NCI-H524 (cell line): Measurements from ENCODE around the gene AEBP2.
"Not testable (repeated sequence)": the region's sequence is repeated elsewhere in the genome, so short reads cannot be mapped to it uniquely, and the experiment has no call there.

Experiments used
- DNase-seq, 2 experiments: peaks; one replicate each; lab custom pipeline; 2025; lab: John Stamatoyannopoulos, UW

The AEBP2 gene

GRCh38 chr12:19421503-19422282, 17.6 kb upstream of the AEBP2 start:
- DNase-seq, result no peak

- no peak for DNase-seq
Measured at GRCh38 chr12:19423166-19423930, 15.9 kb upstream of the AEBP2 start.

DNA sequence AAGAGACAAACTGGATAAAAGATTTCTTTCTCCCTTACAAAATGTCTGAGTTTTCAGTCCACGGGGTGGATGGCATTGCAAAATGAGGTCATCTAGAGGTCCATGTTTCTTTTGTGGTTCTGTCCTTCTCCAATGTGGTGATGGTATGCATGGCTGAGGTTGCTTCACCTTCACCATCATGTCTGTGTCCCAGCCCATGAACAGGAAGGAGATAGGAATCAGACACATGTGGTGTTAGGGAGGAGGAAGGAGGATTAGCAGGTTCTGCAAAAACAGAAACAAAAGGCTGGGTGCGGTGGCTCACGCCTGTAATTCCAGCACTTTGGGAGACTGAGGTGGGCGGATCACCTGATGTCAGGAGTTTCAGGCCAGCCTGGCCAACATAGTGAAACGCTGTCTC, 11.0 kb upstream of the AEBP2 start:
- no peak for DNase-seq

DNA sequence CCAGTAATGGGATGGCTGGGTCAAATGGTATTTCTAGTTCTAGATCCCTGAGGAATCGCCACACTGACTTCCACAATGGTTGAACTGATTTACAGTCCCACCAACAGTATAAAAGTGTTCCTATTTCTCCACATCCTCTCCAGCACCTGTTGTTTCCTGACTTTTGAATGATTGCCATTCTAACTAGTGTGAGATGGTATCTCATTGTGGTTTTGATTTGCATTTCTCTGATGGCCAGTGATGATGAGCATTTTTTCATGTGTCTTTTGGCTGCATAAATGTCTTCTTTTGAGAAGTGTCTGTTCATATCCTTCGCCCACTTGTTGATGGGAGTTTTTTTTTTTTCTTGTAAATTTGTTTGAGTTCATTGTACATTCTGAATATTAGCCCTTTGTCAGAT, 9.8 kb upstream of the AEBP2 start:
- DNase-seq, result not testable (repeated sequence)

- no peak for DNase-seq
Measured at GRCh38 chr12:19430988-19431387, 8.3 kb upstream of the AEBP2 start.

DNA sequence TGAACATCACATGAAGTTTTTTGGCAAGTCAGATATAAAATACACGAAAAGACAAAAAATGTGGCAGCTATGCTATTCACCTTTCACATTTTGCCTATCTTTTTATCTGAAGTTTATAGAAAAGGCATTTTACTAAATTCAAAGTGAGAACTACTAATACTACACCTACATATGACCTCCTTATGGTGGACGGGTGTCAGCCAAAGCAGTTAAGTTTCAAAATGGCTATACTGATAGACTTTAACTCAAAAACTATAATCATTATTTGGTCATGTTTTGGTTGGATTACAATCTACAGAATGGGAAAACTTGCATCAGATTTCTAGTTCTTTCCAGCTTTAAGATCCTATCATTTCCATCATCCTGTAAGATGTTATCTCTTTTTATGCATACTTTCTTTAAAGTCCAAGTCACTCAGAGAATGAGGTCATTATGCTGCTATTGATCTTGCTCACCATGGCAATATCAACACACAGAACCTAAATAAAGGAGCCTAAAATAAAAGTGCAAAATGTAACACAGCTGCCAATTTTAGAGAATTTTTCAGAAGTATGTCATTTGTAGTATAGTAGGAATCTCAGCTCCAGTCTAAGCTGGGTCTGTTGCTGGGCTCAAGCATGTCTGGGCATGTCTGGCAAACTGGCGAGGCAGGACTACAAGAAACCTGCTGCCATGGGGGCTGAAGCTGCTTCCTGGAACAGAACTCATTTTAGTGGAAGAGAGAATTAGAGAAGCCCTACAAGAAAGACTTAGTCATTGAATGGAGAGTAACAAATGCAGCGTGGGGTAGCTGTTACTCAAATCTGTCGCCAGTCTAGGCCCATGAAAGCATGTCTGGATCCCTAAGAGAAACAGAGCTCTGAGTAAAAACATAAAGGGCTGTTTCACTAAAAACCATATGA, 7.6 kb upstream of the AEBP2 start:
- DNase-seq, result peak in 1 of 2 experiments; percentile 13

- no peak for DNase-seq
Measured at GRCh38 chr12:19432309-19433170, 6.8 kb upstream of the AEBP2 start.

DNA sequence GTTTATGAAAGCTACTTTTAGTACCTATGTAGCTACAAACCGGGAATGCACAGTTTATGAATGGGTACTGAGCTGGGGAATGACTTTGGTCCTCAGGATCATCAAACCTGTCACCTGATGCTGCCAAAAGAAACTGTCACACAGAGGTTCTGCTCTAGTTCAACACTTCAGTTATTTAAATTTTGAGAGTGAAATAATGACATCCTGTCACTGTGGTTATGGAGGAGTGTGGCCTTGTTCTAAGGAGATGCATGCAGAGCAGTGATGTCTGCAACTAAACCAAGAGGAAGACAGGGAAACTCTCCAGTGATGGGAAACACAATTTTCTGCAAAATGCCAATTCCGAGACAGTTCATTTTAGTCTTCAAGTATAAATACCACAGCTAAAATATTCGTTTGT, 4.8 kb upstream of the AEBP2 start:
- no peak for DNase-seq

DNA sequence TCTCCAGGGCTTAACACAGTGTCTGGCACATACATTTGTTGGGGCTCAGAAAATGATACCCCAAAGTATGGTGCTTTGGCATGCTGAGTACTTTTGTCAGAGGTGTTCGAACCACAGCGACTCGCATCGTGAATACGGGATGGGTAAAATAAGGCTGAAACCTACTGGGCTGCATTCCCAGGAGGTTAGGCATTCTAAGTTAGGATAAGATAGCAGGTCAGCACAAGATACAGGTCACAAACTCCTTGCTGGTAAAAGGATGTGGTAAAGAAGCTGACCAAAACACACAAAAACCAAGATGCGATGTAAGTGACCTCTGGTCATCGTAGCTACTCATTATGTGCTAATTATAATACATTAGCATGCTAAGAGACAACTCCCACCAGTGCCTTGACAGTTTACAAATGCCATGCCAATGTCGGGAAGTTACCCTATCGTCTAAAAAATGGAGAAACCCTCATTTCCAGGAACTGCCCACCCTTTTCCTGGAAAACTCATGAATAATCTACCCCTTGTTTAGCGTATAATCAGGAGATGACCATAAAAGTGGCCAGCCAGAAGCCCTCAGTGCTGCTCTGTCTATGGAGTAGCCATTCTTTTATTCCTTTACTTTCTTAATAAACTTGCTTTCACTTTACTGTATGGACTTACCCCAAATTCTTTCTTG, 3.3 kb upstream of the AEBP2 start:
- no peak for DNase-seq

- no peak for DNase-seq
Measured at GRCh38 chr12:19436931-19437330, 2.4 kb upstream of the AEBP2 start.

DNA sequence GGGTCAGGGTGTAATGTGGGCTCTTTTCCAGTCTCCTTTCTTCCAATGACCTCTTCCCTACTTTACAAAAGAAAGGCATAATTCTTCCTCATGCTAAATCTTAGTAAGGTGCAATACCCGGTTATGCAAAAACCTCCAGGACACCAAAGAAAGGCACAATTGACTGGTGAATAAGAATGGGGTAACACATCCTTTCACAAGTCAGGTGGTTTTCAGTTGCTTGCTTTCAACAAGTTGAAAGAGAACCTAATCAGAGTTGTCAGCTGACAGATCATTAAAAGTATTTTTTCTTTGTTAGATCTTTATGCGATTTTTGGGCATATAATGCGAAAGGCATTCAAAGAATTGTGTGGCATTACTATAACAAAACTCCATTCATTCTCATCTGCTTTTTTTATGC, 1.3 kb upstream of the AEBP2 start:
- DNase-seq, result no peak

DNA sequence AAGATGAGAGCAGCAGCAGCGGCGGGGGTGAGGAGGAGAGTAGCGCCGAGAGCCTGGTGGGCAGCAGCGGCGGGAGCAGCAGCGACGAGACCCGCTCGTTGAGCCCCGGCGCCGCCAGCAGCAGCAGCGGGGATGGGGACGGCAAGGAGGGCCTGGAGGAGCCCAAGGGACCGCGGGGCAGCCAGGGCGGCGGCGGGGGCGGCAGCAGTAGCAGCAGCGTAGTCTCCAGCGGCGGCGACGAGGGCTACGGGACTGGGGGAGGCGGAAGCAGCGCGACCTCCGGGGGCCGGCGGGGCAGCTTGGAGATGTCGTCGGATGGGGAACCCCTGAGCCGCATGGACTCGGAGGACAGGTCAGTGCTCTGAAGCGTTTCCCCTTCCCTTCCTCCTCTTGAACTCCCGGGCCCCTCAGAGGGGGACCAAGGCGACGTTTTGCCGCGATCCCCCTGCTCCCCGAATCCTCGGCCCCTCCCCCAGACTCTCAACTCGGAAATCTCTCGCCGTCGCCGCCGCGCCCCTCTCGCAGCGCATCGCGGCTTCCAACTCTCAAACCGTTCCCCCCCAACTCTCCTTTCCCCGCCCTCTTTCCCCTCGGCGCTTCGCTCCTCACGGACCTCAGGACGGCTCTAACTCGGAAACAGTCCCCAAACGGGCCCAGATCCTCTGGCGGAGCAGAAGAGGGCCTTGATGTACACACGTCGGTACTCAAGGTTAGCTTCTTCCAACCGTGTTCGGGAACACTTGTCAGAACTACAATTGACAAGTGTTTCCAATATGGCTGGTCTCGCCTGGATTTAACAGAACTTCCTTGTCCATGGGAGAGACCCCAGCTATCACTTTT, 947 bp downstream of the AEBP2 start:
- DNase-seq, result peak; percentile 16 to 47

GRCh38 chr12:19440916-19441315, 1.6 kb downstream of the AEBP2 start:
- DNase-seq, result no peak

GRCh38 chr12:19443585-19443984, 4.3 kb downstream of the AEBP2 start:
- no peak for DNase-seq

DNA sequence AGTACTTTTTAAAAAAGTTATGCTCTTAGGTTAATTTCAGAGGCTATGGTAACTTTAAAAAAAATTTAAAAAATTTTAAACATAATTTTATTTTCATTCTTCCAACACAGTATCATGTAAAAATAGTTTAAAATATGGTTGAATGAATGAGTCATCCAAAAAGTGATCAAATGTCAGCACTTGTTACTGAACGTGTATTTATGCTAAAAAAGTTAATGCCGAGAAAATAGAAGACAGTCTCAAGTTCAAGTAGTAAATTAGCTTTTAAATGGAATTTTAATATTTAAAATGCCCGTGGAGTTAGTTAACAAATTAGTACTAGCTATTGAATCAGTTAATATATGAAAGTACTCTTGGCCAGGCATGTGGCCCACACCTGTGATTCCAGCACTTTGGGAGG, 4.8 kb downstream of the AEBP2 start:
- DNase-seq, result no peak

GRCh38 chr12:19447386-19447785, 8.1 kb downstream of the AEBP2 start:
- DNase-seq, result no peak

DNA sequence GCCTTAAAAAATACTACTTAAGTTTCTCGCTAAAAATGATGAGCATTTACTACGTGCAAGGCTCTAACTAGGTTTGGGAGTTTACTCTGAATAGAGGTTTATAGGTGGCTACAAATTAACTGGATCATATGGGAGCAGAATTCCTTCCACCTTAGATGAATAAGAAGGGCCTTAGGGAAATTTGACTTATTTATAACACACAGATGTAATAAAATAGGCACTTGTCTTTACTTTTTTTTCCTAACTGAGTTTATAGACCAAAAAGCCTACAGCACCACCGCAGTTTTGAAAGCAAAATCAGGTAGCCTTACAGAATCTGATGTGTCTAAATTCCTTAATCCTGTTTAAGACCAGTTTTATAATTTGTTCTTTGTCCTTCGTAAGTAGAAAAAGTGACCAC, 10.5 kb downstream of the AEBP2 start:
- no peak for DNase-seq

- DNase-seq, result no peak
Measured at GRCh38 chr12:19450362-19450761, 11.1 kb downstream of the AEBP2 start.

DNA sequence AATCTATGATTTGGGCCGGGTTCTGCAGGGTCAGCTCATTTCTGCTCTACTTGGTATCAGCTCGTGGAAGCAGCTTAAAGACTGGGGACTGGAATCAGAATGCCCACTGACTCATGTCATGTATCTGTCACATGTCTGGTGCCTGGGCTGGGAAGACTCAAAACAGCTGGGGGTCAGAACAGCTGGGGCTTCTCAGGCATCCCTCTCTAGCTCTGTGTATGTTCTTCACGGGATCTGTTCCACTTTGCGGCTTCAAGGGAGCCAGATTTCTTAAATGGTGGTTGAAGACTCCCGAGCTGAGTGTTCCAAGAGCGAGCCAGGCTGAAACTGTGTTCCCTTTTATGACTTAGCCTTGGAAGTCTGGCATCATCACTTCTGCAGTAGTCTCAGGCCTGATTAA, 11.9 kb downstream of the AEBP2 start:
- DNase-seq, result no peak

- no peak for DNase-seq
Measured at GRCh38 chr12:19453961-19454360, 14.7 kb downstream of the AEBP2 start.
